Right lobe of liver (tissue), 6 donors: ENCODE data around the gene CCDC77. TPM values are rescaled to one million over a fixed set of nuclear protein-coding genes. Genes with fewer than 3 reads are reported as not detected.

Source experiments
- ATAC-seq, 4 donors: fragments of 200-7000 bp; cut with Tn5 transposase; one replicate each; pipeline ENCODE4 v1.9.1; 2020; ENCODE audit warnings: mild to moderate bottlenecking in 4 of 4, moderate library complexity in 4 of 4
- DNase-seq, 3 donors: peaks; one replicate each; pipeline ENCODE4 v3.0.0-alpha.2; 2020
- H3K27ac ChIP-seq, 3 donors: fragments of 200-600 bp; one replicate each; pipeline ENCODE4 v1.8.0; 2022
- H3K27me3 ChIP-seq, 2 donors: fragments of 200-600 bp; one replicate each; pipeline ENCODE4 v1.8.0; 2022
- H3K36me3 ChIP-seq, 4 donors: fragments of 200-600 bp; sonication (generic) in 1 of 4; one replicate each; pipeline versions ENCODE4 v1.5.1 to v1.8.0; 2017 to 2022; ENCODE audit warnings: control low read depth in 1 of 4
- H3K4me1 ChIP-seq, 4 donors: fragments of 200-600 bp; sonication (generic) in 1 of 4; one replicate each; pipeline versions ENCODE4 v1.5.1 to v1.8.0; 2017 to 2022; ENCODE audit warnings: control low read depth in 1 of 4
- H3K4me3 ChIP-seq, 3 donors: fragments of 200-600 bp; one replicate each; pipeline ENCODE4 v1.8.0; 2022
- H3K9me3 ChIP-seq, 4 donors: fragments of 200-600 bp; sonication (generic) in 1 of 4; one replicate each; pipeline versions ENCODE4 v1.5.1 to v1.8.0; 2017 to 2022; ENCODE audit warnings: control low read depth in 1 of 4
- CTCF ChIP-seq, 4 donors: fragments of 200-600 bp in 3 of 4; fragments of 450-650 bp in 1 of 4; IDR thresholded peaks; one replicate each; pipeline versions ENCODE4 v1.5.1 to v1.8.0; 2016 to 2022; ENCODE audit warnings: antibody characterized with exemption in 4 of 4, mild to moderate bottlenecking in 2 of 4
- POLR2A ChIP-seq: fragments of 450-650 bp; IDR thresholded peaks from one replicate; pipeline ENCODE4 v1.6.1; 2017; ENCODE audit warnings: antibody characterized with exemption, mild to moderate bottlenecking
- WGBS: methylation state at CpG from one replicate; pipeline ENCODE4 v1.1.6; 2018; ENCODE audit warnings: low coverage, low lambda C conversion rate; ENCODE audit not compliant: insufficient coverage; ENCODE audit errors: missing lambda C conversion rate; 5-methylcytosine and 5-hydroxymethylcytosine counted together
- intact Hi-C, 2 donors: fragments of 100-400 bp; cut with DNase I; formaldehyde crosslinking; loops; one replicate each; pipeline versions ENCODE4 v1.11.2 to v1.14.1; 2022
- total RNA-seq, 6 experiments: library from RNA; depleted of rRNA in 2 of 6; stranded (reverse); fragments of >200 nt in 2 of 6; fragmentation: NEBNext Ultra II Directional in 3 of 6; extraction: Animal tissue kit (Norgen Biotek cat#: 25700) in 3 of 6; gene quantifications; one replicate each; pipeline versions ENCODE4 v1.1.0 to v1.2.4, GENCODE V29; 2016 to 2023
- donor health status: DM: no; HTN: yes; CAD: no.
- donor health status: DM: no; HTN: no; CAD: no.
- donor health status: DM: no; HTN: no; CAD: no.
- donor health status: DM: no; HTN: yes; CAD: no.
- donor health status: DM: no; HTN: yes; CAD: no.

Gene CCDC77
- total RNA-seq, 6 experiments from 2014 or later: 1.9 to 3.8 (median 2.1) TPM

- no peak overlapping the region for H3K27ac ChIP-seq
- ATAC-seq: no peak
- H3K9me3 ChIP-seq: no peaks in the 10 kb centered on the region
- 43% methylated on average over 6 of the region's 13 CpGs for WGBS
- no peaks in the 10 kb centered on the region for H3K36me3 ChIP-seq
- intact Hi-C loops: no loop called here
- no peak for TF ChIP-seq POLR2A
- no peak for TF ChIP-seq CTCF (IDR thresholded peaks at IDR 0.05)
- no peaks in the 10 kb centered on the region for H3K27me3 ChIP-seq
- peaks cover 0 to 5% (median 0%) of the 10 kb centered on the region in 4 donors for H3K4me1 ChIP-seq
- H3K4me3 ChIP-seq: no peak overlapping the region
- no peak for DNase-seq
These were observed 60.0 kb downstream of the CCDC77 start for GRCh38 chr12:461425-461824.

GRCh38 chr12:462936-463705 lies 61.7 kb downstream of the CCDC77 start:
- DNase-seq: no peak
- TF ChIP-seq CTCF (IDR thresholded peaks at IDR 0.05) (no peak), POLR2A (no peak)
- 39% methylated on average over 6 of the region's 6 CpGs for WGBS
- Histone ChIP-seq H3K36me3 (no peaks in the 10 kb centered on the region), H3K27me3 (no peaks in the 10 kb centered on the region), H3K4me1 (peaks cover 0 to 5% (median 0%) of the 10 kb centered on the region in 4 donors), H3K27ac (no peak overlapping the region), H3K9me3 (no peaks in the 10 kb centered on the region), H3K4me3 (no peak overlapping the region)
- intact Hi-C loops: no loop called here
- ATAC-seq: no peak

GRCh38 chr12:464484-465267 lies 63.2 kb downstream of the CCDC77 start:
- TF ChIP-seq POLR2A (no peak), CTCF (IDR thresholded peaks at IDR 0.05) (no peak)
- Histone ChIP-seq H3K36me3 (no peaks in the 10 kb centered on the region), H3K27me3 (no peaks in the 10 kb centered on the region), H3K27ac (no peak overlapping the region), H3K4me3 (no peak overlapping the region), H3K9me3 (no peaks in the 10 kb centered on the region), H3K4me1 (peaks cover 0 to under 1% (median 0%) of the 10 kb centered on the region in 4 donors)
- intact Hi-C loops: no loop called here
- ATAC-seq (no peak), DNase-seq (no peak)
- 81% methylated on average over 10 of the region's 16 CpGs for WGBS

- ATAC-seq (no peak), DNase-seq (no peak)
- TF ChIP-seq CTCF (IDR thresholded peaks at IDR 0.05) (no peak), POLR2A (no peak)
- Histone ChIP-seq H3K27ac (no peak overlapping the region), H3K4me3 (no peak overlapping the region), H3K9me3 (no peaks in the 10 kb centered on the region), H3K27me3 (no peaks in the 10 kb centered on the region), H3K4me1 (no peaks in the 10 kb centered on the region), H3K36me3 (no peaks in the 10 kb centered on the region)
- intact Hi-C loops: no loop called here
- 82% methylated on average over 5 of the region's 8 CpGs for WGBS
These were observed 64.6 kb downstream of the CCDC77 start for GRCh38 chr12:466039-466438.
